H9 (cell line): Measurements from ENCODE around the gene CYP19A1. TPM values are rescaled to one million over a fixed set of nuclear protein-coding genes. Genes with fewer than 3 reads are reported as not detected.

Experiments
- DNase-seq: peaks from one replicate; pipeline ENCODE4 v3.0.0-alpha.2; 2017
- H2AFZ ChIP-seq: one replicate; pipeline ENCODE4 v1.6.1; 2013; ENCODE audit warnings: mild to moderate bottlenecking, low read length, control low read depth, moderate library complexity
- H2AK5ac ChIP-seq: 2 replicates; pipeline ENCODE4 v1.6.1; 2013; ENCODE audit warnings: low read length, control low read depth, mixed read lengths; ENCODE audit not compliant: insufficient read length
- H2BK120ac ChIP-seq: one replicate; pipeline ENCODE4 v1.6.1; 2013; ENCODE audit warnings: low read depth, mild to moderate bottlenecking, low read length, control low read depth, inconsistent platforms; ENCODE audit not compliant: poor library complexity, severe bottlenecking
- H2BK12ac ChIP-seq: 2 replicates; pipeline ENCODE4 v1.6.1; 2013; ENCODE audit warnings: low read length, control low read depth, mixed read lengths, low read depth; ENCODE audit not compliant: insufficient read length
- H2BK15ac ChIP-seq: 2 replicates; pipeline ENCODE4 v1.6.1; 2013; ENCODE audit warnings: low read depth, low read length, control low read depth
- H2BK20ac ChIP-seq: one replicate; pipeline ENCODE4 v1.6.1; 2013; ENCODE audit warnings: low read depth, mild to moderate bottlenecking, low read length, control low read depth, inconsistent platforms; ENCODE audit not compliant: poor library complexity, severe bottlenecking
- H2BK5ac ChIP-seq: 2 replicates; pipeline ENCODE4 v1.6.1; 2013; ENCODE audit warnings: low read length, control low read depth, mixed read lengths; ENCODE audit not compliant: insufficient read length
- H3K14ac ChIP-seq: 2 replicates; pipeline ENCODE4 v1.6.1; 2013; ENCODE audit warnings: low read length, control low read depth; ENCODE audit not compliant: insufficient read depth
- H3K18ac ChIP-seq: 2 replicates; pipeline ENCODE4 v1.6.1; 2013; ENCODE audit warnings: low read depth, mild to moderate bottlenecking, mixed read lengths, low read length, control low read depth; ENCODE audit not compliant: insufficient read length
- H3K23ac ChIP-seq: 2 replicates; pipeline ENCODE4 v1.6.1; 2013; ENCODE audit warnings: low read length, control low read depth, mixed read lengths, low read depth; ENCODE audit not compliant: insufficient read length
- H3K23me2 ChIP-seq: 2 replicates; pipeline ENCODE4 v1.6.1; 2013; ENCODE audit warnings: low read depth, mild to moderate bottlenecking, mixed read lengths, low read length, control low read depth; ENCODE audit not compliant: insufficient read length, poor library complexity, severe bottlenecking
- H3K27ac ChIP-seq: 2 replicates; pipeline ENCODE4 v1.5.1; 2013; ENCODE audit warnings: low read length, control low read depth, mixed read lengths, low read depth; ENCODE audit not compliant: insufficient read length
- H3K27me3 ChIP-seq: 2 replicates; pipeline ENCODE4 v1.6.1; 2013; ENCODE audit warnings: low read length, control low read depth, inconsistent platforms; ENCODE audit not compliant: insufficient read depth
- H3K4ac ChIP-seq: 2 replicates; pipeline ENCODE4 v1.6.1; 2013; ENCODE audit warnings: low read depth, mild to moderate bottlenecking, control low read depth, inconsistent platforms, low read length, moderate library complexity
- H3K4me1 ChIP-seq: 2 replicates; pipeline ENCODE4 v1.6.1; 2013; ENCODE audit warnings: low read length, control low read depth, inconsistent platforms; ENCODE audit not compliant: insufficient read depth
- H3K4me2 ChIP-seq: 2 replicates; pipeline ENCODE4 v1.6.1; 2013; ENCODE audit warnings: low read length, control low read depth, mixed read lengths; ENCODE audit not compliant: insufficient read length, insufficient read depth
- H3K56ac ChIP-seq: 2 replicates; pipeline ENCODE4 v1.6.1; 2013; ENCODE audit warnings: low read depth, mild to moderate bottlenecking, mixed read lengths, low read length, control low read depth; ENCODE audit not compliant: insufficient read length
- H3K79me1 ChIP-seq: 2 replicates; pipeline ENCODE4 v1.6.1; 2013; ENCODE audit warnings: low read depth, mild to moderate bottlenecking, moderate library complexity, low read length, control low read depth, inconsistent platforms; ENCODE audit not compliant: insufficient read depth, poor library complexity, severe bottlenecking
- H3K79me2 ChIP-seq: 2 replicates; pipeline ENCODE4 v1.6.1; 2013; ENCODE audit warnings: low read length, control low read depth, inconsistent platforms; ENCODE audit not compliant: insufficient read depth
- H3K9ac ChIP-seq: 2 replicates; pipeline ENCODE4 v1.6.1; 2013; ENCODE audit warnings: low read length, control low read depth, mixed read lengths; ENCODE audit not compliant: insufficient read length; ENCODE audit errors: extremely low read depth
- H3K9me3 ChIP-seq: one replicate; pipeline ENCODE4 v1.6.1; 2013; ENCODE audit warnings: low read depth, low read length, inconsistent platforms; ENCODE audit not compliant: control insufficient read depth
- H3T11ph ChIP-seq: one replicate; pipeline ENCODE4 v1.6.1; 2013; ENCODE audit warnings: mild to moderate bottlenecking, low read length, control low read depth, inconsistent platforms
- H4K20me1 ChIP-seq: one replicate; pipeline ENCODE4 v1.6.1; 2013; ENCODE audit not compliant: control insufficient read depth, insufficient read length, insufficient read depth
- H4K5ac ChIP-seq: 2 replicates; pipeline ENCODE4 v1.6.1; 2013; ENCODE audit warnings: low read depth, mild to moderate bottlenecking, mixed read lengths, low read length, control low read depth; ENCODE audit not compliant: insufficient read length
- H4K8ac ChIP-seq: replicated peaks from 2 replicates; pipeline ENCODE4 v1.6.1; 2013; ENCODE audit warnings: low read length, control low read depth, mixed read lengths, low read depth; ENCODE audit not compliant: insufficient read length
- H4K91ac ChIP-seq: 2 replicates; pipeline ENCODE4 v1.6.1; 2013; ENCODE audit warnings: low read depth, mild to moderate bottlenecking, moderate library complexity, mixed read lengths, low read length, control low read depth; ENCODE audit not compliant: insufficient read length
- H3K27ac Mint-ChIP-seq, 3 experiments: 2 replicates in 2 of 3; 3 replicates in 1 of 3; pipeline ENCODE4 v1.8.0; 2020 to 2021; ENCODE audit warnings: mixed read lengths in 3 of 3, mild to moderate bottlenecking in 1 of 3, moderate library complexity in 1 of 3
- H3K27me3 Mint-ChIP-seq: 2 replicates; pipeline ENCODE4 v1.8.0; 2021; ENCODE audit warnings: low read depth, mild to moderate bottlenecking, moderate library complexity, mixed read lengths
- H3K36me3 Mint-ChIP-seq, 3 experiments: 2 replicates in 2 of 3; 3 replicates in 1 of 3; pipeline ENCODE4 v1.8.0; 2020 to 2021; ENCODE audit warnings: low read depth in 3 of 3, mixed read lengths in 3 of 3; ENCODE audit not compliant: insufficient read depth in 1 of 3
- H3K4me1 Mint-ChIP-seq, 2 experiments: 2 replicates each; pipeline ENCODE4 v1.8.0; 2020; ENCODE audit warnings: mixed read lengths in 2 of 2
- H3K4me3 Mint-ChIP-seq, 2 experiments: 2 replicates in 1 of 2; 3 replicates in 1 of 2; pipeline ENCODE4 v1.8.0; 2020 to 2021; ENCODE audit warnings: mild to moderate bottlenecking in 2 of 2, mixed read lengths in 2 of 2, moderate library complexity in 1 of 2
- H3K9me3 Mint-ChIP-seq, 2 experiments: 2 replicates in 1 of 2; 3 replicates in 1 of 2; pipeline ENCODE4 v1.8.0; 2020; ENCODE audit warnings: mild to moderate bottlenecking in 2 of 2, mixed read lengths in 2 of 2, moderate library complexity in 1 of 2
- WGBS: extraction: QIAGEN DNeasy Blood & Tissue Kit; methylation state at CpG from one replicate; pipeline ENCODE4 v1.1.7; 2013; ENCODE audit warnings: missing lambda C conversion rate, low lambda C conversion rate, mixed read lengths; ENCODE audit not compliant: insufficient read length; ENCODE audit errors: extremely low coverage; 5-methylcytosine and 5-hydroxymethylcytosine counted together
- total RNA-seq: library from RNA; stranded (reverse); gene quantifications from 2 replicates; pipeline ENCODE4 v1.2.1, GENCODE V29; 2021
- TF ChIP-seq, protein P1 (sequence below): fragments of 200-600 bp; sonication (generic); conservative IDR thresholded peaks from 3 replicates; pipeline ENCODE4 v1.8.0; 2021; ENCODE audit warnings: antibody characterized with exemption, mild to moderate bottlenecking

Gene CYP19A1
- total RNA-seq, 1 experiment from 2014 or later, result not detected

DNA sequence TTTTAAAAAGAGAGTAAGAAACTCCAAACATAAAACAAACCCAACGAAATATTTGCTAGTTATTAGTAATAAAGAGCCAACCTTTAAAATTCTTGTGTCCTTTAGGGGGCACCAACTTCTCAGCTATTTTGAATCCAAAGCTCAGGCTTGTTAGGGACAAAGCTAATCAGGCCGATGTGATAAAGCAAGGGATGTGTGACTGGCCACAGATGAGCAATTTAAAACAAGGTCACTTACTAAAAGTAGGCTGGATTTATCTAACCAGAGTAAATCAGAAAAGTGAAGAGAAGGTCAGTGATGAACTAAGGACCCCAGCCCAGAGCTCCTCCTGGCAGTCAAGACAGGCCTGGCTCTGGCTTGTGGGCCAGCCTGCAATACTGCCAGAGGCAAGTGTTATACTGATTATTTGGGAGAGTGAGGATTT, 108.5 kb downstream of the CYP19A1 start:
- H4K8ac ChIP-seq, result no peak overlapping the region
- H3K4me1 ChIP-seq, result peaks cover 14% of the 10 kb centered on the region; the same call in 1 of the 2 replicates
- H2BK15ac ChIP-seq, result no peak overlapping the region
- no peak overlapping the region for H2BK5ac ChIP-seq
- Mint-ChIP-seq H3K27ac (no peak overlapping the region), H3K27me3 (no peaks in the 10 kb centered on the region), H3K4me3 (no peak overlapping the region), H3K4me1 (peaks cover 16 to 22% of the 10 kb centered on the region in 2 experiments), H3K9me3 (no peaks in the 10 kb centered on the region), H3K36me3 (no peaks in the 10 kb centered on the region; a peak in 1 of 7 replicates)
- H3K23me2 ChIP-seq, result no peaks in the 10 kb centered on the region
- H3K27ac ChIP-seq, result no peak overlapping the region
- no peak overlapping the region for H3K23ac ChIP-seq
- H3K9ac ChIP-seq, result no peak overlapping the region
- H3K14ac ChIP-seq, result no peak overlapping the region
- H3K4ac ChIP-seq, result no peak overlapping the region
- H2BK12ac ChIP-seq, result no peak overlapping the region
- no CpG with 5 or more reads among the region's 2 CpGs for WGBS
- TF ChIP-seq, protein P1, sequence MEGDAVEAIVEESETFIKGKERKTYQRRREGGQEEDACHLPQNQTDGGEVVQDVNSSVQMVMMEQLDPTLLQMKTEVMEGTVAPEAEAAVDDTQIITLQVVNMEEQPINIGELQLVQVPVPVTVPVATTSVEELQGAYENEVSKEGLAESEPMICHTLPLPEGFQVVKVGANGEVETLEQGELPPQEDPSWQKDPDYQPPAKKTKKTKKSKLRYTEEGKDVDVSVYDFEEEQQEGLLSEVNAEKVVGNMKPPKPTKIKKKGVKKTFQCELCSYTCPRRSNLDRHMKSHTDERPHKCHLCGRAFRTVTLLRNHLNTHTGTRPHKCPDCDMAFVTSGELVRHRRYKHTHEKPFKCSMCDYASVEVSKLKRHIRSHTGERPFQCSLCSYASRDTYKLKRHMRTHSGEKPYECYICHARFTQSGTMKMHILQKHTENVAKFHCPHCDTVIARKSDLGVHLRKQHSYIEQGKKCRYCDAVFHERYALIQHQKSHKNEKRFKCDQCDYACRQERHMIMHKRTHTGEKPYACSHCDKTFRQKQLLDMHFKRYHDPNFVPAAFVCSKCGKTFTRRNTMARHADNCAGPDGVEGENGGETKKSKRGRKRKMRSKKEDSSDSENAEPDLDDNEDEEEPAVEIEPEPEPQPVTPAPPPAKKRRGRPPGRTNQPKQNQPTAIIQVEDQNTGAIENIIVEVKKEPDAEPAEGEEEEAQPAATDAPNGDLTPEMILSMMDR, result peak; percentile 63; the same call in 2 of the 3 replicates
- no peak overlapping the region for H2AFZ ChIP-seq
- no peak overlapping the region for H3K4me2 ChIP-seq
- no peak overlapping the region for H2BK120ac ChIP-seq
- H3K56ac ChIP-seq, result no peak overlapping the region
- no peaks in the 10 kb centered on the region for H4K20me1 ChIP-seq
- H3K27me3 ChIP-seq, result no peaks in the 10 kb centered on the region
- no peak for DNase-seq
- no peaks in the 10 kb centered on the region for H3K9me3 ChIP-seq
- no peak overlapping the region for H4K91ac ChIP-seq
- no peak overlapping the region for H2BK20ac ChIP-seq
- no peaks in the 10 kb centered on the region for H3K79me2 ChIP-seq
- no peak overlapping the region for H4K5ac ChIP-seq
- H2AK5ac ChIP-seq, result no peak overlapping the region
- H3T11ph ChIP-seq, result no peak overlapping the region
- no peak overlapping the region for H3K18ac ChIP-seq
- H3K79me1 ChIP-seq, result no peaks in the 10 kb centered on the region
